ENCODE data around the gene RBM6. TPM values are rescaled to one million over a fixed set of nuclear protein-coding genes. Genes with fewer than 3 reads are reported as not detected.

RBM6 gene
- total and polyA plus RNA-seq, 4 experiments from 2014 or later = 17.9 to 194 (median 118) TPM

GRCh38 chr3:50120364-50121071, 180.6 kb downstream of the RBM6 start:
- no peak overlapping the region for H3K27ac ChIP-seq (ENCODE audit: low read depth, low read length)
- ChIA-PET POLR2A (ENCODE audit: partially characterized antibody) (interaction anchor here (0.6 to 1.4 kb wide), 7 partner anchors 9 to 334 kb away, joined by 3 to 11 read pairs (median 3); partner anchors contain the start of genes IP6K1 and RBM5), CTCF (ENCODE audit: partially characterized antibody) (interaction anchor here (0.8 to 2.8 kb wide), 15 partner anchors 8 to 126 kb away, joined by 3 to 17 read pairs (median 6); no protein-coding TSS in a partner anchor)
- no peaks in the 10 kb centered on the region for H3K9me3 ChIP-seq (ENCODE audit: control insufficient read depth in 1 of 2, low read length in 2 of 2)
- H3K9me3 Mint-ChIP-seq = peaks cover 0 to 4% (median 0%) of the 10 kb centered on the region in 8 donors
- H3K36me3 ChIP-seq (ENCODE audit: insufficient read depth, low read length) = peaks cover 41% of the 10 kb centered on the region
- intact Hi-C loops (cut with micrococcal nuclease) = loop anchor here (1.0 to 2.0 kb wide), 3 partner anchors 34 to 153 kb away; partner anchors contain the start of gene SEMA3F
- no peak overlapping the region for H3K4me3 ChIP-seq (ENCODE audit: low read length in 2 of 2)
- peaks cover 0 to 11% (median 3%) of the 10 kb centered on the region in 4 donors for H3K4me1 Mint-ChIP-seq
- peaks cover 33 to 44% of the 10 kb centered on the region in 2 donors for H3K36me3 Mint-ChIP-seq
- H3K27me3 Mint-ChIP-seq = no peaks in the 10 kb centered on the region
- DNase-seq = no peak
- H3K27ac Mint-ChIP-seq = peak overlapping the region in 2 of 7 donors; percentile 4 to 65
- no peaks in the 10 kb centered on the region for H3K4me1 ChIP-seq (ENCODE audit: insufficient read depth, low read length)
- no peaks in the 10 kb centered on the region for H3K27me3 ChIP-seq (ENCODE audit: insufficient read depth, low read length)
- no peak overlapping the region for H3K4me3 Mint-ChIP-seq

GRCh38 chr3:50121072-50122032, 181.4 kb downstream of the RBM6 start:
- no peaks in the 10 kb centered on the region for H3K9me3 ChIP-seq (ENCODE audit: control insufficient read depth in 1 of 2, low read length in 2 of 2)
- H3K4me3 ChIP-seq (ENCODE audit: low read length in 2 of 2) = no peak overlapping the region
- H3K27me3 ChIP-seq (ENCODE audit: insufficient read depth, low read length) = no peaks in the 10 kb centered on the region
- Mint-ChIP-seq H3K9me3 (peaks cover 0 to 4% (median 0%) of the 10 kb centered on the region in 8 donors), H3K4me3 (no peak overlapping the region), H3K27me3 (no peaks in the 10 kb centered on the region), H3K27ac (peak overlapping the region in 4 of 7 donors; percentile 1 to 73 (median 65)), H3K36me3 (peaks cover 24 to 36% of the 10 kb centered on the region in 2 donors), H3K4me1 (peaks cover 0 to 11% (median 3%) of the 10 kb centered on the region in 4 donors)
- DNase-seq = peak; percentile 56 to 69 (median 62)
- H3K27ac ChIP-seq (ENCODE audit: low read depth, low read length) = no peak overlapping the region
- no peaks in the 10 kb centered on the region for H3K4me1 ChIP-seq (ENCODE audit: insufficient read depth, low read length)
- ChIA-PET POLR2A (ENCODE audit: partially characterized antibody) (interaction anchor here (0.6 to 1.4 kb wide), 7 partner anchors 8 to 335 kb away, joined by 3 to 11 read pairs (median 3); partner anchors contain the start of genes IP6K1 and RBM5), CTCF (ENCODE audit: partially characterized antibody) (interaction anchor here (1.0 to 2.8 kb wide), 15 partner anchors 9 to 125 kb away, joined by 3 to 17 read pairs (median 6); no protein-coding TSS in a partner anchor)
- H3K36me3 ChIP-seq (ENCODE audit: insufficient read depth, low read length) = peaks cover 33% of the 10 kb centered on the region
- intact Hi-C loops (cut with micrococcal nuclease) = loop anchor here (1.0 to 2.0 kb wide), 3 partner anchors 33 to 152 kb away; partner anchors contain the start of gene SEMA3F

- Mint-ChIP-seq H3K27ac (peak overlapping the region in 3 of 7 donors; percentile 36 to 90 (median 65)), H3K4me3 (no peak overlapping the region), H3K36me3 (peaks cover 19 to 29% of the 10 kb centered on the region in 2 donors), H3K9me3 (peaks cover 0 to 4% (median 0%) of the 10 kb centered on the region in 8 donors), H3K27me3 (no peaks in the 10 kb centered on the region), H3K4me1 (peaks cover 0 to 11% (median 3%) of the 10 kb centered on the region in 4 donors)
- H3K4me3 ChIP-seq (ENCODE audit: low read length in 2 of 2) = no peak overlapping the region
- ChIA-PET CTCF (ENCODE audit: partially characterized antibody) (interaction anchor here (1.0 to 2.7 kb wide), 5 partner anchors 8 to 117 kb away, joined by 3 to 11 read pairs (median 6); no protein-coding TSS in a partner anchor), POLR2A (ENCODE audit: partially characterized antibody) (interaction anchor here (0.6 to 1.0 kb wide), 2 partner anchors 114 to 158 kb away, joined by 3 read pairs; partner anchors contain the start of gene GNAI2)
- DNase-seq = no peak
- intact Hi-C loops (cut with micrococcal nuclease) = no loop called here
- no peaks in the 10 kb centered on the region for H3K27me3 ChIP-seq (ENCODE audit: insufficient read depth, low read length)
- H3K36me3 ChIP-seq (ENCODE audit: insufficient read depth, low read length) = peaks cover 26% of the 10 kb centered on the region
- H3K27ac ChIP-seq (ENCODE audit: low read depth, low read length) = no peak overlapping the region
- H3K4me1 ChIP-seq (ENCODE audit: insufficient read depth, low read length) = no peaks in the 10 kb centered on the region
- H3K9me3 ChIP-seq (ENCODE audit: control insufficient read depth in 1 of 2, low read length in 2 of 2) = no peaks in the 10 kb centered on the region
Measured at GRCh38 chr3:50122071-50122470, 182.1 kb downstream of the RBM6 start.

GRCh38 chr3:50122661-50123391, 182.9 kb downstream of the RBM6 start:
- POLR2A ChIA-PET (ENCODE audit: partially characterized antibody) = interaction anchor here (0.6 to 1.0 kb wide), 2 partner anchors 113 to 157 kb away, joined by 3 read pairs; partner anchors contain the start of gene GNAI2
- CTCF ChIA-PET (ENCODE audit: partially characterized antibody) = interaction anchor here (1.0 to 2.7 kb wide), 4 partner anchors 9 to 118 kb away, joined by 3 to 11 read pairs (median 6); no protein-coding TSS in a partner anchor
- Mint-ChIP-seq H3K27ac (peak overlapping the region in 3 of 7 donors; percentile 47 to 90 (median 65)), H3K9me3 (peaks cover 0 to 4% (median 0%) of the 10 kb centered on the region in 8 donors), H3K4me1 (peaks cover 0 to 11% (median 3%) of the 10 kb centered on the region in 4 donors), H3K36me3 (peaks cover 15 to 23% of the 10 kb centered on the region in 2 donors), H3K4me3 (peak overlapping the region in 1 of 8 donors; percentile 43), H3K27me3 (no peaks in the 10 kb centered on the region)
- peaks cover 18% of the 10 kb centered on the region for H3K36me3 ChIP-seq (ENCODE audit: insufficient read depth, low read length)
- H3K27ac ChIP-seq (ENCODE audit: low read depth, low read length) = no peak overlapping the region
- DNase-seq = no peak
- intact Hi-C loops (cut with micrococcal nuclease) = no loop called here
- H3K27me3 ChIP-seq (ENCODE audit: insufficient read depth, low read length) = no peaks in the 10 kb centered on the region
- H3K4me1 ChIP-seq (ENCODE audit: insufficient read depth, low read length) = no peaks in the 10 kb centered on the region
- H3K4me3 ChIP-seq (ENCODE audit: low read length in 2 of 2) = no peak overlapping the region
- H3K9me3 ChIP-seq (ENCODE audit: control insufficient read depth in 1 of 2, low read length in 2 of 2) = no peaks in the 10 kb centered on the region

- Histone ChIP-seq H3K27me3 (ENCODE audit: insufficient read depth, low read length) (no peaks in the 10 kb centered on the region), H3K36me3 (ENCODE audit: insufficient read depth, low read length) (peaks cover 11% of the 10 kb centered on the region), H3K9me3 (ENCODE audit: control insufficient read depth in 1 of 2, low read length in 2 of 2) (no peaks in the 10 kb centered on the region), H3K27ac (ENCODE audit: low read depth, low read length) (no peak overlapping the region), H3K4me3 (ENCODE audit: low read length in 2 of 2) (no peak overlapping the region), H3K4me1 (ENCODE audit: insufficient read depth, low read length) (no peaks in the 10 kb centered on the region)
- Mint-ChIP-seq H3K4me3 (no peak overlapping the region), H3K9me3 (peaks cover 0 to 4% (median 0%) of the 10 kb centered on the region in 8 donors), H3K27me3 (no peaks in the 10 kb centered on the region), H3K4me1 (peaks cover 0 to 11% (median 3%) of the 10 kb centered on the region in 4 donors), H3K27ac (peak overlapping the region in 1 of 7 donors; percentile 30), H3K36me3 (peaks cover 8 to 16% of the 10 kb centered on the region in 2 donors)
- no peak for DNase-seq
- CTCF ChIA-PET (ENCODE audit: partially characterized antibody) = interaction anchor here (1.0 to 2.7 kb wide), 2 partner anchors 68 to 102 kb away, joined by 4 to 11 read pairs; partner anchors contain the start of gene GNAT1
- POLR2A ChIA-PET (ENCODE audit: partially characterized antibody) = interaction anchor here (1.0 kb wide), 1 partner anchor 103 kb away, joined by 3 read pairs; no protein-coding TSS in a partner anchor
- intact Hi-C loops (cut with micrococcal nuclease) = no loop called here
Measured at GRCh38 chr3:50123394-50124051, 183.6 kb downstream of the RBM6 start.

Data from CD4-positive, alpha-beta memory T cell (primary cell).